ENCODE measurements around the gene KATNAL2.
"Not testable (repeated sequence)": the region's sequence is repeated elsewhere in the genome, so short reads cannot be mapped to it uniquely, and the experiment has no call there.

KATNAL2 gene

DNA sequence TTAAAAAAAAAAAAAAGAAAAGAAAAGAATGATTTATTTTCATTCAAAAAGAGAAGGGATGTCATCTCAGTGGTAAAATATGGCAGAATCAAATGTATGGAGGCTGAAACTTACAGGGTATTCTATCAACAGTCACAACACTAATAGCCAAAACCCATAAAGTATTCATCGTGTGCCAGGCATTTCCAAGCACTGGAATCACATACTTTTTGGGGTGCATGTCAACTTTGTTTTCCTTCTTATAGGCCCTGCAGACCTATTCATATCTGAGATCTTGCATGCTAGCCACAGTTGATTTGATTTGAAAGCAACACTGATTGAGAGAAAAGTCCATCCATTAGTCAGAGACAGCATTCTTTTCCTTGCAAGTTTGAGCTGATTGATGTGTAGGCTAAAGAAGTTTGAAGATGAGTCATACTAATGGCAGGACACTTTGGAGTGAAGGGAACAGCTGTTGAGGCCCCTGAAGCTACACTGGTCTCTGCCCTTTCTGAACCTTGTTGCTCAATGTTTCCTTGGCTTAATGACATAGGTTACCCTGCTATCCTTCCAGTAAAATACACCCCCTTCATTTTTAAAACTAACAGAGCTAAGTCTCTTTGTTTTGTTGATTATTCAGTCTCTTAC, 22.0 kb downstream of the KATNAL2 start:
- 90 to 97% methylated on average over 1 of the region's 1 CpG for WGBS, 2 experiments
- H3K27ac ChIP-seq (ENCODE audit: insufficient read depth, low read depth, low read length, poor library complexity, severe bottlenecking), result no peak overlapping the region
- H3K4me1 ChIP-seq (ENCODE audit: control insufficient read depth, insufficient read depth, low read length), result peaks cover 3% of the 10 kb centered on the region
- H3K36me3 ChIP-seq (ENCODE audit: control insufficient read depth, insufficient read depth, low read length), result no peaks in the 10 kb centered on the region
- H3K9me3 ChIP-seq (ENCODE audit: control insufficient read depth, low read length), result no peaks in the 10 kb centered on the region
- H3K4me3 ChIP-seq (ENCODE audit: insufficient read depth, low read depth, low read length), result no peak overlapping the region
- H3K27me3 ChIP-seq (ENCODE audit: control insufficient read depth, insufficient read depth, low read length, poor library complexity, severe bottlenecking), result peaks cover 3% of the 10 kb centered on the region

DNA sequence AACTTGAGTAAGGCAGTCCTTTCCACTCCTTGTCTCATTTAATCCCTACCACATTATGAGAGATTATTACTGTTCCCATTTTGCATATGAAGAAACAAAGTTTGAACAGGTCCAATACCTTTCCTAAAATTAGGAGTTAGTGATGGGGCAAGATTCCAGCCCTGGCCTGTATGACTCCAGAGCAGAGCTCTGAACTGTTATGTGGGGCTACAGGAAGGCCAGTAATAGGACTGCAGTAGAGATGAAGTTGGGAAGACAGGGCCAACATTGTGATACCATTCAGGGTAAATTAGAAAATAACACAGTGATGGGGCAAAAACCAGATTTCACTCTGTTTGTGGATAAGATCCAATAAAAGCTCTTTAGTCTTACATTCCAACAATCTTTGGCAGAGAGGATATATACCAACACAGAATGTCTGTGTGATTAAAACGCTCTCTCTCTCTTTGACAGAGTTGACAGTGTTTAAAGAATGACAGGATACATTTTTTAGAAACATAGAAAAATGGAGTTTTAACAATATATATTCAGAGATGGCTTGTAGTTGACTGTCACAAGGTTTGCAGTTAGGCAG, 22.7 kb downstream of the KATNAL2 start:
- H3K4me3 ChIP-seq (ENCODE audit: insufficient read depth, low read depth, low read length), result no peak overlapping the region
- no peaks in the 10 kb centered on the region for H3K9me3 ChIP-seq (ENCODE audit: control insufficient read depth, low read length)
- 80 to 91% methylated on average over 1 of the region's 1 CpG for WGBS, 2 experiments
- peaks cover 1% of the 10 kb centered on the region for H3K27me3 ChIP-seq (ENCODE audit: control insufficient read depth, insufficient read depth, low read length, poor library complexity, severe bottlenecking)
- H3K36me3 ChIP-seq (ENCODE audit: control insufficient read depth, insufficient read depth, low read length), result no peaks in the 10 kb centered on the region
- peaks cover 3% of the 10 kb centered on the region for H3K4me1 ChIP-seq (ENCODE audit: control insufficient read depth, insufficient read depth, low read length)
- no peak overlapping the region for H3K27ac ChIP-seq (ENCODE audit: insufficient read depth, low read depth, low read length, poor library complexity, severe bottlenecking)

DNA sequence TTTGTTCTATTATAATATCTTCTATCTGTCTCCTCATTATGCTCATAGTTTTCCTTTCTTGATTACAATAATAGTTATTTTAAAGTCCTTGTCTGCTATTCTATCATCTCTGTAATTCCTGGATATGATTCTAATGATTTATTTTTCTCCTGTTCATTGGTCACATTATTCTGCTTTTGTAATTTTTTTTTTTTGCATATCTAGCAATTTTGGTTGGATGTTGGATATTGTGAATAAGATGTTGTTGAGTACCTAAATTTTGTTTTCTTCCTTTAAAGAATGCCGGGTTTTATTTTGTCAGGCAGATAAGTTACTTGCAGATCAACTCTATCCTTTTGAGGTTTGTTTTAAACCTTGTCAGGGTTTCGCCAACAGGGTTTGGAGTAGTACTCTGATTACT, 25.2 kb downstream of the KATNAL2 start:
- Histone ChIP-seq H3K27ac (ENCODE audit: insufficient read depth, low read depth, low read length, poor library complexity, severe bottlenecking) (no peak overlapping the region), H3K4me1 (ENCODE audit: control insufficient read depth, insufficient read depth, low read length) (peaks cover 3% of the 10 kb centered on the region), H3K36me3 (ENCODE audit: control insufficient read depth, insufficient read depth, low read length) (no peaks in the 10 kb centered on the region), H3K9me3 (ENCODE audit: control insufficient read depth, low read length) (no peaks in the 10 kb centered on the region), H3K4me3 (ENCODE audit: insufficient read depth, low read depth, low read length) (no peak overlapping the region), H3K27me3 (ENCODE audit: control insufficient read depth, insufficient read depth, low read length, poor library complexity, severe bottlenecking) (no peaks in the 10 kb centered on the region)
- WGBS, 2 experiments, result 93 to 96% methylated on average over 2 of the region's 2 CpGs

DNA sequence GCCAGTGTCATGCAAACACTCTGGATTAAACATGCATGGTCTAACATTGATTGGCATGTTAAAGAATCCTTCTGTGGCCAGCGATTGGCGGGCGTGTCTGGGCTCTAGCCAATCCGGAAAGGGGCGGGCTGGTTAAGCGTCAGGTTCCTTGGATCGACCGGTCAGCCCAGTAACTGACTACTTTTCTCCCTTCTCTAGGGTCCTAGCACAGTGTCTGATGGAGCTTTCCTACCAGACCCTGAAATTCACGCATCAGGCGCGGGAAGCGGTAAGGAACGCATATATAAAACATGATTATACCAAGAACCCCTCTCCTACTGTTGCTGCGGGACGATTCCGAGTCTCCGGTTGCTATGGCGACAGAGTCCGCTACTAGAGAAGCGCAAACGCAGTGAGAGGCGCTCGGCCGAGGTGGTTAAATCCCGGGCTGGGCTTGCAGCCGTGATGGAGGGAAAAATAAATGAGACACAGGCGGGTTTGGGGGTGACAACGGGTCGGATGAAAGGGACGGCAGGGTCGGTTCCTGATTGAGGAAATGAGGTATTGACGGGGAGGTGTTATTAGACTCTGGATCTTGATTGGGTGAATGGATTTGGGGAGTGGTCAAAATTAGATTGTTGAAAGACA, 29.4 kb downstream of the KATNAL2 start:
- Histone ChIP-seq H3K4me1 (ENCODE audit: control insufficient read depth, insufficient read depth, low read length) (no peaks in the 10 kb centered on the region), H3K4me3 (ENCODE audit: insufficient read depth, low read depth, low read length) (peak overlapping the region; percentile 68), H3K9me3 (ENCODE audit: control insufficient read depth, low read length) (no peaks in the 10 kb centered on the region), H3K27ac (ENCODE audit: insufficient read depth, low read depth, low read length, poor library complexity, severe bottlenecking) (peak overlapping the region; percentile 2), H3K36me3 (ENCODE audit: control insufficient read depth, insufficient read depth, low read length) (no peaks in the 10 kb centered on the region), H3K27me3 (ENCODE audit: control insufficient read depth, insufficient read depth, low read length, poor library complexity, severe bottlenecking) (no peaks in the 10 kb centered on the region)
- WGBS, 2 experiments, result 0% methylated on average over 32 of the region's 32 CpGs

DNA sequence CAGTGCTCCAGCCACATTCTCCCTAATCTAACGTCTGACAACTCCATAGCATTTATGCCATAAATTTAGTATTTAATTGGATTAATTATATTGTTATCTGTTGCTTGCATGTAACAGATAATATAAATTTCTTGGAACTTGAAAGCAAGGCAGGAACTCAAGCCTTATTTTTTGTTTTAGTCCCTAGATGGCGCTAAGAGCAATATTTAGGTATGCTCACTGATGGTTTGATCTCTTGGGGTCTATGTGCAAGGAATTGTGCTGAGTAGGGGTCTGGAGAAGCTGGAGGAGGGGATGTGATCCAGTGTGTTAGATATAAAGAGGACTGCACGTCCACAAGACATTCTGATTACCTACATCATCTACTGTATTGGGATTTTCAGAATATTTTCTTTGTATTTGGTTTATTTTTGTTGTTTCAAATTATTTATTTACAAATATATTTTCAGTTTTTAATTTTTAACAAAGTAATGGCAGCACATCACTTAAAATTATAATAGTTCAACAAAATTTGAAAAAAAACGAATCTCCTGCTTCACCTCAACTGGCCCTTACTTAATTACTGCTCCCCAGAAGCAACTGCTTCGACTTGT, 32.8 kb downstream of the KATNAL2 start:
- H3K4me3 ChIP-seq (ENCODE audit: insufficient read depth, low read depth, low read length), result no peak overlapping the region
- no peaks in the 10 kb centered on the region for H3K4me1 ChIP-seq (ENCODE audit: control insufficient read depth, insufficient read depth, low read length)
- H3K27ac ChIP-seq (ENCODE audit: insufficient read depth, low read depth, low read length, poor library complexity, severe bottlenecking), result no peak overlapping the region
- WGBS, 2 experiments, result 40 to 44% methylated on average over 3 of the region's 5 CpGs
- no peaks in the 10 kb centered on the region for H3K36me3 ChIP-seq (ENCODE audit: control insufficient read depth, insufficient read depth, low read length)
- H3K27me3 ChIP-seq (ENCODE audit: control insufficient read depth, insufficient read depth, low read length, poor library complexity, severe bottlenecking), result no peaks in the 10 kb centered on the region
- H3K9me3 ChIP-seq (ENCODE audit: control insufficient read depth, low read length), result no peaks in the 10 kb centered on the region

DNA sequence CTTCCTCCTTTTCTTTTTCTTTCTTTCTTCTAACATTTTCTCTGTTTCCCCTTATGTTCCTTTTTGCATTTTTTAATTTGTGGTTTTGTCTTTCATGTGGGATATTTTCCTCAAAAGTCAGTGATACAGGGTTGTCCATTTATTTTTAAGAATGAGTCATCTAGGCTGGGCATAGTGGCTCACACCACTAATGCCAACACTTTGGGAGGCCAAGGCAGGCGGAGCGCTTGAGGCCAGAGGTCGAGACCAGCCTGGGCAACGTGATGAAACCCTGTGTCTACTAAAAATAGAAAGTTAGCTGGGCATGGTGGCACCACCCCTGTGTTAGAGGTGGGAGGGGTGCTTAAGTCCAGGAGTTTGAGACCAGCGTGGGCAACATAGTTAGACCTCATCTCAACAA, 35.8 kb downstream of the KATNAL2 start:
- Histone ChIP-seq H3K27ac (ENCODE audit: insufficient read depth, low read depth, low read length, poor library complexity, severe bottlenecking) (no peak overlapping the region), H3K4me3 (ENCODE audit: insufficient read depth, low read depth, low read length) (no peak overlapping the region), H3K9me3 (ENCODE audit: control insufficient read depth, low read length) (no peaks in the 10 kb centered on the region), H3K27me3 (ENCODE audit: control insufficient read depth, insufficient read depth, low read length, poor library complexity, severe bottlenecking) (no peaks in the 10 kb centered on the region), H3K36me3 (ENCODE audit: control insufficient read depth, insufficient read depth, low read length) (no peaks in the 10 kb centered on the region), H3K4me1 (ENCODE audit: control insufficient read depth, insufficient read depth, low read length) (no peaks in the 10 kb centered on the region)
- WGBS, 2 experiments, result 83 to 87% methylated on average over 5 of the region's 5 CpGs

DNA sequence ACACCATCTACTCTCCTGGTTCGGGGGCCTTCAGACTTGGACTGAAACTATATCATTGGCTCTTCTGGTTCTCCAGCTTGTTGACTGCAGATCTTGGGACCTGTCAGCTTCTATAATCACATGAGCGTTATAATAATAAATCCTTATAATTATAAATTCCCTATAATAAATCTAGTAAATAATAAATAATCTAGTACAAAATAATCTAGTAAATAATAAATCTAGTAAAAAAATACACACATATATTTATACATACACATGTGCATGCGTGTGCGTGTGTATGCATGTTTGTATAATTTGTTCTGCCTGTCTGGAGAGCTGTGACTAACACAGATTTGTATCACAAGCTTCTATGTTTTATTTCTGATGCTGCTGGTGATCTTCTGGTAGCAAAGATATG, 40.8 kb downstream of the KATNAL2 start:
- Histone ChIP-seq H3K27me3 (ENCODE audit: control insufficient read depth, insufficient read depth, low read length, poor library complexity, severe bottlenecking) (no peaks in the 10 kb centered on the region), H3K4me3 (ENCODE audit: insufficient read depth, low read depth, low read length) (no peak overlapping the region), H3K4me1 (ENCODE audit: control insufficient read depth, insufficient read depth, low read length) (no peaks in the 10 kb centered on the region), H3K36me3 (ENCODE audit: control insufficient read depth, insufficient read depth, low read length) (no peaks in the 10 kb centered on the region), H3K9me3 (ENCODE audit: control insufficient read depth, low read length) (no peaks in the 10 kb centered on the region), H3K27ac (ENCODE audit: insufficient read depth, low read depth, low read length, poor library complexity, severe bottlenecking) (no peak overlapping the region)
- WGBS, 2 experiments, result 95 to 98% methylated on average over 2 to 3 of the region's 4 CpGs

DNA sequence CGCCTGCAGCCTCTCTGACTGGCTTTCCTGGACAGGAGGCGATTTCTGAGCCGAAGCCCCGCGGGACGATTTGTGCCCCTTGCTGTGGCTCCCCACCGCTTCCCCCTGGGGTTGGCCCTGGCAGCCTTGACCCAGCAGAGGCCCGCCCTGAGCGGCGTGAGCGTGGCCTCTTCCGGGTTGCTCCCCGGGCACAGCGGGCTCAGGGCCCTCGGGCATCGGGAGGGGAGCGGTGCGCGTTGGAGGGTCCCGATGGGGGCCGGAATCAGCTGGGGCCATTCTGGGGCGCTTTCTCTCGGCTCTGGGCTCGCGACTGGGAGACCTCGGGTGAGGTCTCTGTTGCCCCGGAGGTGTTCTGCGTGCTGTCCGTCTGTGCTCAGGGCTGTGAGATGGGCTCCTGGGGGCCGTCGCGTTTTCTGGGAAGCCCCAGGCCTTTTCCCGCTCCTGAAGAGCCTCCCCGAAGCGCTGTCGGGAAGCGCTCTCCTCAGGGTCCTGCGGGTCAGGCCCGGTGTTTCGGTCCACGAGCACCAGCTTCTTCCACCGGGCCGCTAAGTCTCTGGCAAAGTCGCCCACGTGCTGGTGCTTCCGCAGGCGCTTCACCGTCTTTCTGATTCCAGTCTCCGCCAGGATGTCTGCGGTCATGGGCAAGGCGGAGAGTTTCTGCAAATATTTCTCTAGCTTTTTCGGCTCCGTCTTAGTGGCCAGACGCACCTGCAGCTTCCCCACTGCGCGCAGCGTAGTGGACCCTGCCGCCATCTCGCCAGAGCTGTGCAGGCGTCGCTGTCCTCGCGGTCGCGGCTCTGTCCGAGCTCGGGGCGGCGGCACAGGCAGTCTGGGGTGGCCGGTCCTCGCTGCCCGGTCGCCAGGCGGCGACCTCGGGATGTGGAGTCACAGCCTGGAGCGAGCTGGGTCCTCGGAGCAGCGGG, 46.5 kb downstream of the KATNAL2 start:
- H3K4me1 ChIP-seq (ENCODE audit: control insufficient read depth, insufficient read depth, low read length); H3K4me3 ChIP-seq (ENCODE audit: insufficient read depth, low read depth, low read length); H3K36me3 ChIP-seq (ENCODE audit: control insufficient read depth, insufficient read depth, low read length); H3K27ac ChIP-seq (ENCODE audit: insufficient read depth, low read depth, low read length, poor library complexity, severe bottlenecking); H3K27me3 ChIP-seq (ENCODE audit: control insufficient read depth, insufficient read depth, low read length, poor library complexity, severe bottlenecking); H3K9me3 ChIP-seq (ENCODE audit: control insufficient read depth, low read length): not testable (repeated sequence)
- 95% methylated on average over 1 of the region's 79 CpGs for WGBS, 2 experiments

DNA sequence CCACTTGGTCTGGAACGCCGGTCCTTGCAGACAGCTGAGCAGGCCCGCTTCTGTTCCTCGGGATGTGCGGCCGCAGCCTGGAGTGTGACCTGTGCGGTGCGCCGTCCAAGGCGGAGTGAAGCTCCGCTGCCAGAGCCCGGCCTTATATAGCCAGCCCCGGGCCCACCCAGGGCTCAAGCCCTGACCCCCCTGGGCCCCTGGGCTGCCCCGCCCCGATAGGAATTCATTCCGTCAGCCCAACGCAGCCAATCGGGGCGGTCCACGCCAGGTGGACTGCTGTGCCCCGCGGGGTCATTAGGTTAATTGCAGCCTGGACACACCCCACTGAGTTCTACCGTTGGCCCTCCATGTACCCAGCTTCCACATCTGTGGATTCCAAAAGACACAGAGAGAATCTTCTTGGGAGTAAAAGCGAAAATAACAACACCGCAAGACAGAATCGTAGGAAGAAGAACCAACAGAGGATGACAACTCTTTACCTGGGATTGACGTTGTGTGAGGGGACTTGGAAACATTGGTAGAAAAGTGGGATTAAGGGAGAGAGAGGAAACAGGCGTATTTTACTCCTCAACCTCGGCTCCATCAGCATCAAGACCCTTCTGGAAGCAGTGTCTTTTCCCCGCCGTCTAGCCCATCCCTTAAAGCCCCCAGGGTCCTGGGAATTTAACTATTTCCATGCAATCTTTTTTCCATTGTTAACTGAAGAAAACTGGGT, 47.3 kb downstream of the KATNAL2 start:
- H3K9me3 ChIP-seq (ENCODE audit: control insufficient read depth, low read length); H3K4me3 ChIP-seq (ENCODE audit: insufficient read depth, low read depth, low read length); H3K36me3 ChIP-seq (ENCODE audit: control insufficient read depth, insufficient read depth, low read length); H3K27ac ChIP-seq (ENCODE audit: insufficient read depth, low read depth, low read length, poor library complexity, severe bottlenecking); H3K4me1 ChIP-seq (ENCODE audit: control insufficient read depth, insufficient read depth, low read length); H3K27me3 ChIP-seq (ENCODE audit: control insufficient read depth, insufficient read depth, low read length, poor library complexity, severe bottlenecking): not testable (repeated sequence)
- 92 to 98% methylated on average over 6 of the region's 31 CpGs for WGBS, 2 experiments

Data from ectodermal cell (in vitro differentiated cells).